ENCODE results near the gene PTGES2. TPM values are rescaled to one million over a fixed set of nuclear protein-coding genes. Genes with fewer than 3 reads are reported as not detected.

Gene PTGES2
- total and polyA plus RNA-seq, 2 of the 13 experiments (the other 11 are each of a cell fraction or from before 2014, with no cell fraction given): 63.7 to 79.8 TPM

- TF ChIP-seq FOXJ3 (CRISPR knock-in tag; IDR thresholded peaks at IDR 0.05; ENCODE audit: borderline replicate concordance) (0 out of 2 replicates have a peak, but pooled peaks have one; percentile 33), PHF21A (CRISPR knock-in tag; IDR thresholded peaks at IDR 0.05) (peak; percentile 81), BCL6 (CRISPR knock-in tag; IDR thresholded peaks at IDR 0.05) (peak; percentile 73), THAP7 (CRISPR knock-in tag; IDR thresholded peaks at IDR 0.05) (no peak), MLX (CRISPR knock-in tag; IDR thresholded peaks at IDR 0.05) (peak; percentile 84), MXD1 (CRISPR knock-in tag; IDR thresholded peaks at IDR 0.05) (peak; percentile 67; the same call in 1 of the 2 replicates), HIVEP1 (CRISPR knock-in tag; IDR thresholded peaks at IDR 0.05) (peak; percentile 99), GATAD1 (CRISPR knock-in tag; IDR thresholded peaks at IDR 0.05) (0 out of 2 replicates have a peak, but pooled peaks have one; percentile 25), ERF (CRISPR knock-in tag; IDR thresholded peaks at IDR 0.05) (peak; percentile 59; the same call in 1 of the 2 replicates), ZNF790 (CRISPR knock-in tag; IDR thresholded peaks at IDR 0.05; ENCODE audit: borderline replicate concordance) (no peak), MTA1 (CRISPR knock-in tag; IDR thresholded peaks at IDR 0.05; ENCODE audit: borderline replicate concordance) (peak; percentile 97), HNF4A (CRISPR knock-in tag; IDR thresholded peaks at IDR 0.05) (peak; percentile 94), STAG1 (CRISPR knock-in tag; IDR thresholded peaks at IDR 0.05) (no peak; the same call in 1 of the 2 replicates), ATF7 (IDR thresholded peaks at IDR 0.05) (no peak), ATF7 (CRISPR knock-in tag; IDR thresholded peaks at IDR 0.05) (peak; percentile 60; the same call in 1 of the 2 replicates), RBFOX2 (IDR thresholded peaks at IDR 0.05; ENCODE audit: low read depth, low read length) (no peak), ZNF891 (CRISPR knock-in tag; IDR thresholded peaks at IDR 0.05) (peak; percentile 72), MAFK (conservative IDR thresholded peaks at IDR 0.05 in 1 of 2, IDR thresholded peaks at IDR 0.05 in 1 of 2; ENCODE audit: low read length in 2 of 2) (no peak), ELF3 (CRISPR knock-in tag; IDR thresholded peaks at IDR 0.05) (peak; percentile 85), ZNF292 (CRISPR knock-in tag; IDR thresholded peaks at IDR 0.05; ENCODE audit: borderline replicate concordance, low read depth) (peak; percentile 64; the same call in 1 of the 2 replicates), PBX2 (CRISPR knock-in tag; IDR thresholded peaks at IDR 0.05) (no peak)
- TF ChIP-seq, protein P1, sequence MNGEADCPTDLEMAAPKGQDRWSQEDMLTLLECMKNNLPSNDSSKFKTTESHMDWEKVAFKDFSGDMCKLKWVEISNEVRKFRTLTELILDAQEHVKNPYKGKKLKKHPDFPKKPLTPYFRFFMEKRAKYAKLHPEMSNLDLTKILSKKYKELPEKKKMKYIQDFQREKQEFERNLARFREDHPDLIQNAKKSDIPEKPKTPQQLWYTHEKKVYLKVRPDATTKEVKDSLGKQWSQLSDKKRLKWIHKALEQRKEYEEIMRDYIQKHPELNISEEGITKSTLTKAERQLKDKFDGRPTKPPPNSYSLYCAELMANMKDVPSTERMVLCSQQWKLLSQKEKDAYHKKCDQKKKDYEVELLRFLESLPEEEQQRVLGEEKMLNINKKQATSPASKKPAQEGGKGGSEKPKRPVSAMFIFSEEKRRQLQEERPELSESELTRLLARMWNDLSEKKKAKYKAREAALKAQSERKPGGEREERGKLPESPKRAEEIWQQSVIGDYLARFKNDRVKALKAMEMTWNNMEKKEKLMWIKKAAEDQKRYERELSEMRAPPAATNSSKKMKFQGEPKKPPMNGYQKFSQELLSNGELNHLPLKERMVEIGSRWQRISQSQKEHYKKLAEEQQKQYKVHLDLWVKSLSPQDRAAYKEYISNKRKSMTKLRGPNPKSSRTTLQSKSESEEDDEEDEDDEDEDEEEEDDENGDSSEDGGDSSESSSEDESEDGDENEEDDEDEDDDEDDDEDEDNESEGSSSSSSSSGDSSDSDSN (CRISPR knock-in tag; IDR thresholded peaks at IDR 0.05): peak; percentile 54; the same call in 1 of the 2 replicates
- TF ChIP-seq, protein P2, sequence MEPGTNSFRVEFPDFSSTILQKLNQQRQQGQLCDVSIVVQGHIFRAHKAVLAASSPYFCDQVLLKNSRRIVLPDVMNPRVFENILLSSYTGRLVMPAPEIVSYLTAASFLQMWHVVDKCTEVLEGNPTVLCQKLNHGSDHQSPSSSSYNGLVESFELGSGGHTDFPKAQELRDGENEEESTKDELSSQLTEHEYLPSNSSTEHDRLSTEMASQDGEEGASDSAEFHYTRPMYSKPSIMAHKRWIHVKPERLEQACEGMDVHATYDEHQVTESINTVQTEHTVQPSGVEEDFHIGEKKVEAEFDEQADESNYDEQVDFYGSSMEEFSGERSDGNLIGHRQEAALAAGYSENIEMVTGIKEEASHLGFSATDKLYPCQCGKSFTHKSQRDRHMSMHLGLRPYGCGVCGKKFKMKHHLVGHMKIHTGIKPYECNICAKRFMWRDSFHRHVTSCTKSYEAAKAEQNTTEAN (CRISPR knock-in tag; conservative IDR thresholded peaks at IDR 0.05): no peak
These were observed 23.3 kb downstream of the PTGES2 start (continued) for GRCh38 chr9:128104171-128104618.
